HEK293 (cell line): Measurements from ENCODE around the gene NHP2.

Experiments
- CTCF ChIP-seq: fragments of 450-650 bp; formaldehyde crosslinking; IDR thresholded peaks from 2 replicates; pipeline ENCODE4 v1.5.1; 2016; ENCODE audit warnings: missing biosample characterization, missing genetic modification characterization
- OSR2 ChIP-seq: fragments of 450-650 bp; formaldehyde crosslinking; IDR thresholded peaks from 2 replicates; pipeline ENCODE4 v1.5.1; 2016; ENCODE audit warnings: missing biosample characterization, missing genetic modification characterization
- ZNF274 ChIP-seq, 2 experiments: fragments of 200-500 bp in 1 of 2; fragments of 450-650 bp in 1 of 2; sonication (Bioruptor generic) in 1 of 2; formaldehyde crosslinking in 1 of 2; IDR thresholded peaks; 2 replicates each; pipeline versions ENCODE4 v1.5.1 to v1.6.1; 2014 to 2016; ENCODE audit warnings: borderline replicate concordance in 1 of 2, inconsistent platforms in 1 of 2, low read length in 1 of 2, missing biosample characterization in 1 of 2, missing genetic modification characterization in 1 of 2

GRCh38 chr5:178201927-178202235 is 48.2 kb upstream of the NHP2 start:
- TF ChIP-seq ZNF274 (IDR thresholded peaks at IDR 0.05; ENCODE audit: low read length) = no peak
- TF ChIP-seq ZNF274 (tag by site-specific recombination; IDR thresholded peaks at IDR 0.05; ENCODE audit: borderline replicate concordance) = no peak
- TF ChIP-seq CTCF (tag by site-specific recombination) = no peak
- no peak for TF ChIP-seq OSR2 (tag by site-specific recombination)
